HG03060 (cell line): Measurements from ENCODE around the gene SLC6A7.

Experiments used
- ATAC-seq: cut with Tn5 transposase; IDR thresholded peaks from one replicate; pipeline ENCODE4 v1.9.1; 2021; ENCODE audit warnings: low read depth, moderate number of reproducible peaks; ENCODE audit not compliant: unreplicated experiment

SLC6A7 gene

DNA sequence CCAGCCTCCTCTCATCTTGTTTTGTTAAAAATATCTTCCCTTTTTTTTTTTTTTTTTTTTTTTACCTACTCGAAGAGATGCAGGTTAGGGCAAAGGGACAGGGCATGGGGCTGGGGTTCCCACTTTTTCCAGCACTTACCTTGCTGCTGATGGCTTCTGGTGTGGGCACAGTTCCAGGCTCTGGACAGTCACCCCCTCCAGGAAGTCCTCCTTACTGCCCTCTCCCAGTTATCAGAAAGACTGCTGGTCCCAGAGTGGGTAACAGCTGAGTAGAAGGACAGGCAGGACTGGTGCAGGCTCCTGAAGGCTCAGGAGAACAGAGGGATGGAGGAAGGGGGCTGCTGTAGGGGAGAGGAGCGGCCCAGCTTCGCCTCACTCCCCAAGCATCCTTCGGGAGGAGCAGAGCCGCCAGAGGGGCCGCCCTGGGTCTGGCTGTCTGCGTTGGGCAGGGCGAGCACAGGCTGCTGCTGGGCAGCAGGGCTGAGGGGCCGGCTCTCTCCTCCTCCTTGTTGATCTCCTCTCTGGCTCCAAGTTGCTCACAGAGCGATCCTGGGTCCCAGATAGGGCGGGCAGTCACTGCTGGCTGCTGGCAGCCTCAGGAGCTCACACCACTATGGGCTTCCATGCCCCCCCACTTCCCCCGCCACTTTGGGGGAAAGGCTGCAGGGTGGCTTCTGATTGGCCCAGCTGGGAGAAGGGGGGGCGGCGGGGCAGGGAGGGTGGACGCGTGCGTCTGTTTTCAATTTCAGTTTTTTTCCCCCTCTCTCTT, 34.4 kb upstream of the SLC6A7 start, which contains the start of gene PDGFRB:
TSS of gene PDGFRB (minus strand) at position 588 of the 769 bp plus-strand sequence. CDS start 18,798 bp downstream, outside the sequence.
- no peak for ATAC-seq

DNA sequence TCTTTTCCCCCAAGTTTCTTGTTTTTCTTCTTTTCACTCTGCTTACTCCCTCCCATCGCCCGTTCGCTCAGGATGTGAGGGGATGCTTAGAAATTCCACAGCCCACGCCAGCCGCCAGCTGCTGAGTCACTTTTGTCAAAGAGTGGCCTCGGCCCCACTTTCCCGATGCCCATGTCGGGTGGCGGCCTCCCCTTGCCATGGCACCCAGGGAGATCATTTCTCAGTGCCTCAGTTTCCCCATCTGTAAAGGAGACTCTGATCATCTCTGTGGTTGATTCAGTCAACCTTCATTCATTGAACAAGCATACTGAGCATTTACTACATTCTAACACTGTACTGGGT, 33.9 kb upstream of the SLC6A7 start:
- ATAC-seq = no peak

DNA sequence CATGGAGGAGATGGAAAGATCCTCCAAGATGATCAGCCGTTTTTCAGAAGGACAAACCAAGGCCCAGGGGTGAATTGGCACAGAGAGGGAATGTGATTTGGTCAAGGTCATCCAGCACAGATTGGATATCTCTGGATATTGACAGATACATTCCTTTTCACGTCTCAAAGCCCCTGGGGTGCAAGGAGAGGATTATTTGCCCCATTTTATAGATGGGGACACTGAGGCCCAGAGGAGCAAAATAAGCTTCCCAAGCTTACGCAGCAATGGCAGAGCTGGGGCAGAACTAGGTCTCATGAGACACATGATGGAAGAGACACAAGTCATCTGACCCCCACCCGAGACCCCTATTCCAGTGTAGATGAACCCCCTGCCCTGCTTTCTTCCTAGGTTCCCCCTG, 33.3 kb upstream of the SLC6A7 start:
- no peak for ATAC-seq

DNA sequence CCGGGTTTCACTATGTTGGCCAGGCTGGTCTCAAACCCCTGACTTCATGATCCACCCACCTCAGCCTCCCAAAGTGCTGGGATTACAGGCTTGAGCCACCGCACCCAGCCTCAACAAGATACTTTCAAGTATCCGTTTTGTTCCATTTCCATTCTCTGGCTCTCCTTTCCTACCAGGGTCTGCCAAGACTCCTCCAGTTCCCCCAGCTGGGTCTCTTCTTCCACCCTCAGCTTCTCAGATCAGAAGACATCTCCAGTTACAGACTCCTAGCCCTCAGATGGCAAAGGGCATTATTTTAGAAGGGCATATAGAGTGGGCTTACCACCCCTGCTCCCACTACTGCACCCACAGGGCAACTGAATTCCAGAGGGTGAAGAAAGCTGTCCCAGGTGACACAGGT, 32.7 kb upstream of the SLC6A7 start:
- ATAC-seq = no peak

DNA sequence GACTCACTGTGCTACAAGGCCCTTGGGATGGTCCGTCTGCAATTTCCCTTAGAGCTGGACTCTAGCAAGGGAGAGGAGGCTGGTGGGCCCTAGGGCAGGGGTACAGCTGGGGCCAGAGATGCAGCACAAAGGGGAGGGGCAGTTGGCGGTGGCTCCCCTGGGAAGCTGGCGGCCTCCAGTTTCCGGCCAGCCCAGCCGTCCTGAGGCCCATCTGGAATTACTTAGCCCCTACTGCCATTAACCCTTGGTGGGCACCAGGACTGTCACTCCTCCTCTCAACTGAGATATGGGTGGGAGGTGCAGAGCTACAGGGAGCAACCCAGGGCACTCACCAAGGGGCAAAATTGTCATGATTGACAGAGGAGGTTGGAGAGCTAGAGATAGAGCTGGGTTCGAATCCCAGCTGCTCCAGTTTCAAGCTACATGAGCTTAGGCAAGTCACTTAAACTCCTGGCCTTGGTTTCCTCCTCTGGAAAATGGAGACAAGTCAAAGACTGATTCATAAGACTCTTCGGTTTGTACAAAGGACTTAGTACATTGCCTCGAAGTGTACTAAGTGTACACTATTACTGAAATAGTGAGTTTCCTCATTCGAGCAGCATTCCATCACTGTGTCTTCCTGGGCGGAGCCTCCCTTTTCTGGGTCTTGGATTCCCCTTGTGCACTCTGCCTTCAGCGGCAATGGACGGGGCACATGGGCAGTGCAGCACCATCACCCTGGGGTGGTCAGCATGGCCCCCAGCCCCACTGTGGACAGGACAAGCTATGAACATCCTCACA, 31.5 kb upstream of the SLC6A7 start:
- ATAC-seq = no peak

DNA sequence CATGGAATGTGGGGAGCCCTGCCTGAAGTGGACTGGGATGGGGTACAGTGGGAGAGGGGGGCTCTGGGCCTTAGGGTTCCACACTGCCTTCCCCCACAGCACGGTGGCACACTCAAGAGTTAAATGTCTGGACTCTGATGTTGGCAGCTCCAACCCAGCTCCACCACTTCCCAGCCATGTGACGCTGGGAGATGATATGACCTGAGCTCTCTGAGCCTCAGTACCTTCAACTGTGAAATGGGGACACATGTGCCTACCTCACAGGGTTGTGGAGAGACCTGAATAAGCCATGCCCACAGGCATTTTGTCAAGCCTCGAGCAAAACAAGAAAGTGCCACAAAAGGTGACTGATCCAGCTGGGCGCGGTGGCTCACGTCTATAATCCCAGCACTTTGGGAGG, 30.8 kb upstream of the SLC6A7 start:
- ATAC-seq = no peak

DNA sequence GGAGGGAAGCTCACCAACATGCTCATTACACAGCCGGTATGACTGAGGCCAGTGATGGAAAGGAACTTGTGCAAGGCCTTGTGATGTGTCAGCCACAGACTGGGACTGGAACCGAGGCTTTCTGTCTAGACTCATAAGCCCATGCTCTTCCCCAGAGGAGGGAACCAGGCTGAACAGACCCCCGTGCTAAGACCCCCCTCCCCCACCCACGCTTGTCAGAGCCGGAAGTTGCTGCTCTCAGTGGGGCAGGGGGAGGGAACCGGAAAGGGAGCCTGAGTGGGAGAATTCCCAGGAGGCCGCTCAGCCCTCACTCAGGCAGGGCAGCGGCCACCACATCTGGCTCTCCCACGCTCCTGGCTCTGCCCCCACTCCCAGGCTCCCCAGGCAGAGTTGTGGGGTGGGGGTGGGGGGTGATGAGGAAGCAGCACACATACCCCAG, 30.1 kb upstream of the SLC6A7 start:
- ATAC-seq = no peak

DNA sequence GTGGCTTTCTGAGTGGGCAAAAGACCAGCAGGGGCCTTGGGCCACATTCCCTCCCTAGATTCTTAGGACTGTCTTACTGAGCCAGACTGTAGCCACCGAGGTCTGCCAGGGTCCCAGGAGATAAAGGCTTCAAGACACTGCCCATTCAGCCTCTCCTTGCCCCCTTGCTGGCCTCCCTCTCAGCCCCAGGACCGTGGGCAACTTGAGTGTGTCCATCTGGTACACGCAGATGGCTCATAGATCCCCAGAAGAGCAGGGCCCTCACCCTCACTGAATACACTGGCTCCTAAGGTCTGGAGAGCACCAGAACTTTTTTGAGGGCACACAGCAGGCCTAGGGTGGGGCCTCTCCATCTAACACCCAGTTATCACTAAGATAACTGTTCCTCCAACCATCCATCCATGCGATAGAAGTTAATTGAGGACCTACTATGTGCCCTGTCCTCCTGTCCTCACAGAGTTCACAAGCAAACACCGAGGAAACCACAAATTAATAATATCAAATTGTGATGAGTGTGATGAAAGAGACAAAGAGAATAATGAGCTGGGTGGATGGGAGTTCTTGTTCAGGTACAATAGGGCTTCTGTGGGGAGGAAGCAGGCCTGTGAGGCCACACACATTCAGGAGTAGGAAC, 29.3 kb upstream of the SLC6A7 start:
- ATAC-seq = no peak

DNA sequence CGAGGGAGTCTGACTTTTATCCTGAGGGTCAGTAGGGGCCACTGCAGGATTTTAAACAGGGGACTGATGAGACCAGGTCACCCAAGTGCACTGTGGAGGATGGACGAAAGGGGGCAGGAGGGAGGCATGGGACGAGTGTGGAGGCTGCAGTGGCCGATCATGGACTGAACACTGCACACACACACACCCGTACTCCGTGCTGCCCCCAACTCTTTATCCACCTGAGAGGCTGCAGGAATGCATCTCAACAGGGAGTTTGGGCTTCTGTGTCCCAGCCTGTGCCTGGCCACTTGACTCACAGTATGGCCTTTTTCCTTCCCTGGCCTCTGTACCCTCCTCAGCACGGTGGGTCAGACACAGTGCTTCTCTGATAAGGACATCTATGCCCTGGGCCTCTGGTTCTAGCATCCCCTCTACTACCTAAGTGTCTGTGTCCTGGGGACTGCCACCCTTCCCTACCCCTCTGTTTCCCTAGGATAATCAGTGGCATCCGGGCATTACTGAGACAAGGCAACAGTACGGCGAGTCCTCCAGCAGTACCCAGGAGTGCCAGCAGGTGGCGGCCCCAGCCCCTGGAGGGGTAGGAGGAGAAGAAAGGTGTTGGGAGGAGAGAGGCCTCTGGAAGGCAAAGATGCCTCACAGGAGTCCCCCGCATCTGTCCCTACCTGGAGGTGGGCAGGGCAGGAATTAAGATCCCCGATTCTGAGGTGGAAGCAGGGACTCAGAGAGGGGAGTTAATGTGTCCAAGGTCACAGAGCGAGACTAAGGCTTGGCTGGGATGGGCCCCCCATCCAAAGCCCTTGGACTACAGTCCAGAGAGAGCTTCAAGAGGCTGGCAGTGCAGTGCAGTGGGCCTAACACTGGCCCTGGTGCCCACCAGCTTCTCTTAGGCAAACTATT, 28.4 kb upstream of the SLC6A7 start:
- ATAC-seq = no peak

DNA sequence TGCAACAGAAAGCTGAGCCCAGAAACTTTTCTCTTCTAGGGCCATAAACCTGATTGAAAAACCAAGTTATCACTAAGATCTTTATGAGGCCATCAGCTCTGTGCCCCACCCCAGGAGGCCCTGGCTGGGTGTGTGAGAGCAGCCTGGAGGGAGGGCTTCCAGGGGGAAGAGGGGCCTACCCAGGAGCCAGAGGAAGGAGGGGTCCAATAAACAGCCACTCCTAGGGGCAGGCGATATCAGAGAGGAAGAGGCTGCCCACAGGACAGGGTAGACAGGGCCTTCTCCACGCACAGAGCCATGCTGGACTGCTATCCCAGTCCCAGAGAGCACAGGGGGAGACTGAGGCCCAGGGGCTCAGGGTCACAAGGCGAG, 27.7 kb upstream of the SLC6A7 start:
- no peak for ATAC-seq

DNA sequence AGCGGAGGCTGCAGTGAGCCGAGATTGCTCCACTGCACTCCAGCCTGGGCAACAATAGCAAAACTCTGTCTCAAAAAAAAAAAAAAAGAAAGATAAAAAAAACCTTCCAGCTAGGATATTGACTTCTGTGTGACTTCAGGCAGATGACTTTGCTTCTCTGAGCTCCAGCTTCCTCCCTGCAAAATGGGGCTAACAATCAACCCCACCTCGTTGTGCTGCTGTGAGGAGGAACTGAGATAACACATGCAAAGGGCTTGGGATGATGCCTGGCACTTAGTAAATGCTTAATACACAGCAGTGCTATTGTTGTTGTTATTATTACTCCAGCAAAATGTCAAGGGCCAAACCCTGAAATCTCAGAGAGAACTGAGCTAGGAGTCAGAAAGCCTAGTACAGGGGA, 26.8 kb upstream of the SLC6A7 start:
- no peak for ATAC-seq

DNA sequence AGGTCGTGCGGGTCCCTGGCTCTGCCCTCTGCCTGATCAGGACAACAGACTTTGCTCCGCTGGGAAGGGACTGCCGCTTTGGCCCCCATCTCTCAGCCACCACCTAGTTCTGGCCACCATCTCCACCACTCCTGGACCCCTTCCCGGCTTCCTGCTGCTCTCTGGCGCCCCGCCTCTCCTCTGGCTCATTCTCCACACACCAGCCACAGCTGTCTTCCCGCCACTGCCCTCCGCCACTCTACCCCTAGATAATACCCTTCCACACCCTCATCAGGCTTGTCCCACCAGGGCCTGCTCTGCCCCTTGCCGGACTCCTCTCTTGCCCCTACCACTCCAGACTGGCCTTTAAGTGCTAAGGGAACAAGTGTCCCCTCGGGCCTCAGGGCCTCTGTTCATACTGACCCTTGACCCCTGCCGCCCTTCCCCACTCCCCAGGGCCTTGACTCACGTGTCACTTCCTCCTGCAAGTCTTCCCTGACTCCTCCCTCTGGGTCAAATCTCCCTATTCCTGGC, 26.3 kb upstream of the SLC6A7 start:
- no peak for ATAC-seq

DNA sequence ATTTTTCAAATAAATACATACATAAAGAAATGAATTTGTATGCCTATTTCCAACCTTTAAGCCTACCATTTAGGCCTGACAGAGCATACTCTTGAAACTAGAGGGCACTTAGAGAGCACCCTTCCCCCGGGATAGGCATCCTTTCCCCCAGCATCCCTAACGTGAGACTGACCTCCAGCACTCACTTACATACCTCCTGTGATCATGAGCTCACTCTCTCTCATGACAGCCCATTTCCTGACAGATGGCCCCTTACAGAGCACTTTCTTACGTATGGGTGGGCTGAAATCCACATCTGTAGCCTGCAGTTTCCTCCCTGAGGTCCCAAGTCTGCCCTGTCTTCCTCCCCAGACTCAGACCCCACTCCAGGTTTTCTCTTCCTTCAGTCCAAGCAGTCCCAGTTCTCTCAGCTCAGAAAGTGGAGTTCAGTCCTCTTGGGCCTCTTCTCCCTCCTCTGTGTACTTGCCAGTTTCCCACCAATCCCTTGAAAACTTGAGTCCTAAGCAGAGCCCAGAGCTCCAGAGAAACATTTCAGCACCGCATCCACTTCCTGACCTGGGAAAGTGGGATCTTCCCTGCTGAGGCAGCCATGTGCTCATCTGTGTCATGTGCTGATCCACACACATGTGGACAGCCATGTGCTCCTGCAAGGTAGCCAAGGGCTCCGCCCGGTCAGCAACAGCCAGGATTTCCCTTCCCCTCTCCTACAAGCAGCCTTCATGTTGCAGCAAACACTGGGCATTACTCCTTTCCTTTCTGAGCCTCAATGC, 25.5 kb upstream of the SLC6A7 start:
- ATAC-seq = no peak

DNA sequence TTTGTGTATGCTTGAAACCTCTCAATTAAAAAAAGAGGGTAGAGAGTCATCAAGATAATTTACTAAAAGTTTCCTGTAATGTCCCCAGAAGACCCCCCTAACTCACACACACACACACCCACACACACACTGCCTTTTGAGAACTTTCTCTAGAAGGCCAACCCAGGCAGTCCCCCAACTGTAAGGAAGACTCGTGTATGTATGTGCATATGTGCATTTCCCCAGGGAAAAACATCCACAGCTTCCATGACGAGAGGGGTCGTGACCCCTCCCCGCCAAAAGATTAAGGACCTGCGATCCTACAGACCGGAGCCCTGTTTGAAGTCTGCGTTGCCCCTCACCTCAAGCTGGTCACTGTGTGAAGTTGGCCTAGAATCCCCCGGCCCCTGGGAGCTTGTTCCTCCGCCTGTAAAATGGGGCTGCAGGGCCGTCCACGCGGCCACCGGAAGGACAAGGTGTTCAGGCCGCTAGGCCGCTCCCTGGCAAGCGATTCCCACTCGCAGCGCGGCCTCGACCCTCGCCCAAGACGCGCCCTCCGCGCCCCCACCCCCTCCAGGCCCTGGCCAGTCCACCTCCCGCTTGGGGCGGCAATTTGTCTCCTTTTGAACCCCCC, 23.7 kb upstream of the SLC6A7 start:
- no peak for ATAC-seq

DNA sequence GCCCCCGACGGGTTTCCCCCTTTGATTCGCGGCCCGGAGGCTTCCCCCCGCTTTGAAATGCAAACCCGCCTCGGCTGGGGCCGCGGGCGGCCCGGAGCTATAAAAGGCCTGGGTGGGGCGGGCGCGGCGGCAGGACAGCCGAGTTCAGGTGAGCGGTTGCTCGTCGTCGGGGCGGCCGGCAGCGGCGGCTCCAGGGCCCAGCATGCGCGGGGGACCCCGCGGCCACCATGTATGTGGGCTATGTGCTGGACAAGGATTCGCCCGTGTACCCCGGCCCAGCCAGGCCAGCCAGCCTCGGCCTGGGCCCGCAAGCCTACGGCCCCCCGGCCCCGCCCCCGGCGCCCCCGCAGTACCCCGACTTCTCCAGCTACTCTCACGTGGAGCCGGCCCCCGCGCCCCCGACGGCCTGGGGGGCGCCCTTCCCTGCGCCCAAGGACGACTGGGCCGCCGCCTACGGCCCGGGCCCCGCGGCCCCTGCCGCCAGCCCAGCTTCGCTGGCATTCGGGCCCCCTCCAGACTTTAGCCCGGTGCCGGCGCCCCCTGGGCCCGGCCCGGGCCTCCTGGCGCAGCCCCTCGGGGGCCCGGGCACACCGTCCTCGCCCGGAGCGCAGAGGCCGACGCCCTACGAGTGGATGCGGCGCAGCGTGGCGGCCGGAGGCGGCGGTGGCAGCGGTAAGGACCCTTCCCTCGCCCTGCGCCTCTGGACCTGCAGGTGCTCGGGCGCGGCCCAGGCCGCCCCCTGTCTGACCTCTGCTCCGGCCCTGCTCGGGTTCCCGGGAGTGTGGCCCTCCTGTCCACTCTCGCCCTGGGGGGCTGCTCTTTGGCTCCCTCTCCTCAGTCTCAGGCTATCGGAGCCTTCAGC, 23.0 kb upstream of the SLC6A7 start, which contains the start of gene CDX1:
TSS of gene CDX1 (plus strand) at position 129 of the 862 bp plus-strand sequence. CDS start at position 228, 99 bp downstream.
- no peak for ATAC-seq

DNA sequence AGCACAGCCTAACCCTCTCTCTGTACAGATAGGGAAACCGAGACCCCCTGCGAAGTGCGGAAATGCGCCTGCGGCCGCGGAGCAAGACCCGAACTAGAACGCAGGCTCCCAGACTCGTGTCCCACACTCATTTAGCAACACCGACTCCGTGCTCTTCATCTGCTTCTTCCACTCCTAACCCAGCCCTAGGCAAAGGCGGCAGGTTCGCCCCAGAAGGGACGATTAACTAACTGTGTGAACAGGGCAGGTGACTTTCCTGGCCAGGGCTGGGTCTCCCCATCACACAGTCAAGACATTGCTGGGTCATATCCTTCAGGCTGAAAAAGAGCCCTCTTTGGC, 22.4 kb upstream of the SLC6A7 start:
- ATAC-seq = no peak

DNA sequence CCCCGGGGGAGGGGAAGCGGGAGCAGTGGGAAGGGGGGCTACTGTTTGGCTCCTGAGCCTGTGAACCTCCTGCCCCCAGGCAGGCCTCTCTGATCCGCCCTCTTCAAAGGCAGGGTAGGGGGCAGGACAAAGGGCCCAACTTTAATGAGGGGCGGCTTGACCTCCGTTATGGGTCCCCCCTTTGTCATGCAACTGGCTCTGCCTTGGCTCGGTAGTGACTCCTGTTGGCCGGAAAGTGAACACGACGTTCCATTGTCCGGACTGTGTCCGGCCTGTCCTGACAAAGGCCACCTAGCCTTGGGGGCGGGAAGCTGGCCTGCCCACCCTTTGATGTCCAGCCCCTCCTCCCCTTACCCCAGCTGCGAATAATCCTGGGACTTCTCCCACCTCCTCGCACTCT, 22.0 kb upstream of the SLC6A7 start:
- no peak for ATAC-seq

DNA sequence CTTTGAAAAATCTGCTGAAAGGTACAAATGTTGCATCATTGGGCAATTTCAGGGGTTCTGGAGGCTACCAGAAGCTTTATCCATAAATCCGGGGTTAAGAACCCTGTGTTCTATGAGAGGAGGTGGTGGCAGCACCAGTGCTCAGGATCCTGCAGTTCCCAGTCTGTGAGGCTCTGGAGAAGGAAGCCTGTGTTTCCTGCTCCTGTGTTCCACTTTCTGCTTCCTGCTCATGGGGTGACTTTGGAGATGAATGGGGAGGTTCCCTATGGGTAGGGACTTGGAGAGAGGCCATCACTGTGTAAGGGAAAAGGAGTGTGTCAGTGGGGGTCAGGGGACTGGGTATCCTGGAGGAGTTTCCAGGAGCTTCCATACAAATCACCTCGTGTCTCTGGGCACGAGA, 21.0 kb upstream of the SLC6A7 start:
- no peak for ATAC-seq
